Brain microvascular endothelial cell (primary cell): ENCODE measurements around the gene COTL1.

Experiments
- DNase-seq: peaks from one replicate; pipeline ENCODE4 v3.0.0-alpha.2; 2020
- H3K27ac ChIP-seq: fragments of 250-450 bp; sonication (Bioruptor Pico); 2 replicates; pipeline ENCODE4 v1.5.1; 2020; ENCODE audit warnings: mild to moderate bottlenecking, moderate library complexity
- H3K27me3 ChIP-seq: fragments of 250-450 bp; sonication (Bioruptor Pico); replicated peaks from 2 replicates; pipeline ENCODE4 v1.5.1; 2020; ENCODE audit warnings: mild to moderate bottlenecking
- H3K36me3 ChIP-seq: fragments of 250-450 bp; sonication (Bioruptor Pico); replicated peaks from 2 replicates; pipeline ENCODE4 v1.5.1; 2020; ENCODE audit warnings: mild to moderate bottlenecking
- H3K4me3 ChIP-seq: 2 replicates; pipeline ENCODE4 v1.5.1; 2011; ENCODE audit warnings: low read depth, mild to moderate bottlenecking, control low read depth, low read length, moderate library complexity
- CTCF ChIP-seq: IDR thresholded peaks from 2 replicates; pipeline ENCODE4 v1.5.1; 2011; ENCODE audit warnings: low read depth, mild to moderate bottlenecking, moderate library complexity, low read length, control low read depth, inconsistent platforms; ENCODE audit errors: missing control alignments
- in situ Hi-C: cut with HindIII; loops from 2 replicates; pipeline ENCODE4 v1.10.0; 2017; ENCODE audit warnings: low sequenced_read_pairs, low pct_ligation_motif_present

Gene COTL1

DNA sequence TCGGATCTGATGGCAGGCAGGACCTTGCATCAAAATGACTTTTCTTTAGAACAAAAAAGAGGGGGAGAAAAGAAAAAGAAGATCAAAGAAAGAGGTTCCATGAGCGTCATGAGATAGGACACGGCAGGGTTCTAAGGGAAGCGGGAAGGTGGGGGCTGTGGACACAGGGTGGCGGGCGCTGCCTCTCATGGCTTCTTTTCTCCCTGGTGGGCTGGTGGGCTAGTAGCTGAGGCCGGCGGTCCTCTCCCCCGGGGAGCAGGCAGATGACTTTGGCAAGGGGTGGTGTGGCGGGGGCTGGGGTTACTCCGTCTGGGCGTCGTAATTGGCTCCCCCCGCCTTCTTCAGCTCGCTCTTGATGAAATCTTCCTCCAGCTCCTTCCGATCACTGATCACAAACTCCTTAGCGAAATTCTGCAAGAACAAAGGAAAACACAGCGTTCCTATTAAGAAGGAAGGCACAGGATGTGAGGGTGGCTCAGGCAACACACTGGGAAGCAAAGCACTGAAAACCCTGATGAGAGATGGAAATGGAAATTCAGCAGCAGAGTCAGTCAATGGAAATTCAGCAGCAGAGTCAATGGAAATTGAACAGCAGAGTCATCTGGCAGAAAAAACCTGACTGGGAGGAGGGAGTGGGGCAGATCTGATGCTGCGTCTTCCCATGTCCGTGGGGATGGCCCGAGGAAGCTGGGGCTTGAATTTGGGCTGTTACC, 51.2 kb downstream of the COTL1 start:
- TF ChIP-seq CTCF = no peak
- Histone ChIP-seq H3K4me3 (no peak overlapping the region), H3K27me3 (no peaks in the 10 kb centered on the region), H3K27ac (no peak overlapping the region), H3K36me3 (peaks cover 70% of the 10 kb centered on the region)
- in situ Hi-C loops = no loop called here
- DNase-seq = no peak

DNA sequence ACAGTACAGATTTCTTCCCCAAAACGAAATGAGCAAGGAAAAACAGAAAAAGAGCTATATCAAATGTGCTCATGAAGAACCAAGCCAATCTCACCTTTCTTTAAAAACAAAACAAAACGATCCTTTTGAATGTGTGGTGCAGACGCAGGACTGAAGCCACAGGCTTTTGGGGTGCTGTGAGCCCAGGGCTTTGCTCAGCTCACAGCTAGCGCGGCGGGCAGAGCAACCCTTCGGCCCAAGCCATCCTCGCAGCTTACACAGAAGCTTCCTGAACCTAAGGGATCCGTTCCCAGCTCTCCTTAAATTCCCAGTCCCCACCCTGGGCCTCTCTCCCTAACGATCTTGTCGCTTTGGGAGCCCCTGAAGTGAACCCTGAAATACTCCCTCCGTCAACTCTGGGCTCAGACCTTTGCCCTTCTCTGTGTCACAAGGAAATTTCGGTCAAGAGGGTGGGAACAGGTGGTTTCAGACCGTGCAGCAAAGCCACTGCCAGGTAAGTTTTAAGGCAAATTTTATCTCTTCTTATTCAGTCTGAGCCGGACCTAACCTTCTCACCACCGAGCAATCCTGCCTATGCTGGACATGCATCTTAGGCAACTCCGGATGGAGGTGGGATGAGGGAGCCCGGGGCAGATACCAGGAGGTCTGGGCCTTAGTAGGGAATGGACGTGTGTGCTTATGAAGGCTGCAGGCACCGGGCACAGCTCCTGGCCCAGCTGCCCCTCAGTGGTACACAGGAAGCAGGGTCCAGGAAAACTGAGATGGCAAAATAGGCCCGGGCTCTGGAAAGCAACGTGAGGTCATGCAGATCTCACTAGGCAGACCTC, 52.0 kb downstream of the COTL1 start:
- H3K27me3 ChIP-seq = no peaks in the 10 kb centered on the region
- peaks cover 66% of the 10 kb centered on the region for H3K36me3 ChIP-seq
- no peak for TF ChIP-seq CTCF
- no peak overlapping the region for H3K27ac ChIP-seq
- no peak overlapping the region for H3K4me3 ChIP-seq
- in situ Hi-C loops = no loop called here
- DNase-seq = no peak

- in situ Hi-C loops = no loop called here
- H3K36me3 ChIP-seq = peaks cover 65% of the 10 kb centered on the region
- TF ChIP-seq CTCF = no peak
- no peak overlapping the region for H3K27ac ChIP-seq
- no peak for DNase-seq
- H3K27me3 ChIP-seq = no peaks in the 10 kb centered on the region
- no peak overlapping the region for H3K4me3 ChIP-seq
Observed at GRCh38 chr16:84563786-84564420, 54.0 kb downstream of the COTL1 start.

DNA sequence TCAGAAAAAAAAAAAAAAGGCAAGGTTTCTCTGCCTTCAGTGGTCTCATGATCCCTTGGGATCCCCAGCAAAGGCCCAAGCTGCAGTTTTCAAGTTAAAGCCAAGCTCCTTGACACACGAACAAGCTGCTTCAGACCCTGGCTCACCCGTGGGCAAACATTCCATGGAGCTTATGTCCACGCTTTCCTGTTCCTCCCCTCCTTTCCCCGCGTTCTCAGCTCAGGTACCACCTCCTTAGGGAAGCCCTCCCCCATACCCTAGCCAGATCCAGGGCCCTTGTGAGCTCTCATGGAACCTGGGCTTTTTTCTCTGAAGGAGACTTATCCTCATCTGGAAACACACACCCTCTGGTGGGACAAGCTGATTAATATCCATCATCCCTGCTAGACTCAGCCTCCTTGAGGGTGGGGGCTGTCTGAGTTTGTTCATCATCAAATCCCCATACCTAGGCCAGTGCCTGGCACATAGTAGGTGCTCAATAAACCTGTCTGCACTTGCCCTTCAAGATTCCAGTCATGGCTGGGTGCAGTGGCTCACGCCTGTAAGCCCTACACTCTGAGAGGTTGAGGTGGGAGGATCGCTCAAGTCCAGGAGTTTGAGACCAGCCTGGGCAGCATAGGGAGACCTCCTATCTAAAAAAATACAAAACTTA, 54.7 kb downstream of the COTL1 start:
- peaks cover 60% of the 10 kb centered on the region for H3K36me3 ChIP-seq
- no peak for TF ChIP-seq CTCF

GRCh38 chr16:84562174-84562815, 55.6 kb downstream of the COTL1 start:
- Histone ChIP-seq H3K4me3 (no peak overlapping the region), H3K36me3 (peaks cover 54% of the 10 kb centered on the region), H3K27me3 (no peaks in the 10 kb centered on the region), H3K27ac (no peak overlapping the region)
- DNase-seq = no peak
- TF ChIP-seq CTCF = no peak
- in situ Hi-C loops = no loop called here

More for the DNA sequence above, 54.7 kb downstream of the COTL1 start:
- no peak overlapping the region for H3K27ac ChIP-seq
- in situ Hi-C loops = no loop called here
- DNase-seq = no peak
- no peak overlapping the region for H3K4me3 ChIP-seq
- no peaks in the 10 kb centered on the region for H3K27me3 ChIP-seq
